ENCODE data around the gene COX15.
"Not testable (repeated sequence)": the region's sequence is repeated elsewhere in the genome, so short reads cannot be mapped to it uniquely, and the experiment has no call there.

The COX15 gene

GRCh38 chr10:99743841-99744240 is 11.9 kb upstream of the COX15 start:
- peaks cover 20% of the 10 kb centered on the region for H3K9me3 Mint-ChIP-seq
- no peaks in the 10 kb centered on the region for H3K27me3 Mint-ChIP-seq (ENCODE audit: low read depth)
- peaks cover 66% of the 10 kb centered on the region for H3K36me3 Mint-ChIP-seq (ENCODE audit: low read depth)
- H3K4me3 Mint-ChIP-seq: no peak overlapping the region
- no peaks in the 10 kb centered on the region for H3K4me1 Mint-ChIP-seq
- no peak for TF ChIP-seq CTCF (IDR thresholded peaks at IDR 0.05; ENCODE audit: unreplicated experiment in 3 of 3)
- no peak overlapping the region for H3K27ac Mint-ChIP-seq

- Mint-ChIP-seq H3K4me1 (no peaks in the 10 kb centered on the region), H3K4me3 (no peak overlapping the region), H3K27me3 (ENCODE audit: low read depth) (no peaks in the 10 kb centered on the region)
These were observed 10.8 kb upstream of the COX15 start for GRCh38 chr10:99742701-99743100.

GRCh38 chr10:99742254-99742653 is 10.3 kb upstream of the COX15 start:
- H3K9me3 Mint-ChIP-seq: peaks cover 20% of the 10 kb centered on the region
- H3K36me3 Mint-ChIP-seq (ENCODE audit: low read depth): peaks cover 76% of the 10 kb centered on the region
- no peaks in the 10 kb centered on the region for H3K27me3 Mint-ChIP-seq (ENCODE audit: low read depth)
- H3K4me1 Mint-ChIP-seq: no peaks in the 10 kb centered on the region
- H3K4me3 Mint-ChIP-seq: no peak overlapping the region
- TF ChIP-seq CTCF (IDR thresholded peaks at IDR 0.05; ENCODE audit: unreplicated experiment in 3 of 3): no peak
- no peak overlapping the region for H3K27ac Mint-ChIP-seq

More at GRCh38 chr10:99742701-99743100, 10.8 kb upstream of the COX15 start:
- Mint-ChIP-seq H3K36me3 (ENCODE audit: low read depth) (peaks cover 71% of the 10 kb centered on the region), H3K9me3 (peaks cover 20% of the 10 kb centered on the region), H3K27ac (no peak overlapping the region)
- no peak for TF ChIP-seq CTCF (IDR thresholded peaks at IDR 0.05; ENCODE audit: unreplicated experiment in 3 of 3)

- Mint-ChIP-seq H3K4me3 (no peak overlapping the region), H3K27me3 (ENCODE audit: low read depth) (no peaks in the 10 kb centered on the region), H3K9me3 (peaks cover 20% of the 10 kb centered on the region), H3K4me1 (no peaks in the 10 kb centered on the region), H3K27ac (no peak overlapping the region), H3K36me3 (ENCODE audit: low read depth) (peaks cover 86% of the 10 kb centered on the region)
- no peak for TF ChIP-seq CTCF (IDR thresholded peaks at IDR 0.05; ENCODE audit: unreplicated experiment in 3 of 3)
These were observed 9.1 kb upstream of the COX15 start for GRCh38 chr10:99740933-99741559.

- Mint-ChIP-seq H3K36me3 (ENCODE audit: low read depth) (peaks cover 88% of the 10 kb centered on the region), H3K4me3 (no peak overlapping the region), H3K27me3 (ENCODE audit: low read depth) (no peaks in the 10 kb centered on the region), H3K9me3 (peaks cover 20% of the 10 kb centered on the region), H3K27ac (no peak overlapping the region), H3K4me1 (no peaks in the 10 kb centered on the region)
- no peak for TF ChIP-seq CTCF (IDR thresholded peaks at IDR 0.05; ENCODE audit: unreplicated experiment in 3 of 3)
These were observed 8.3 kb upstream of the COX15 start for GRCh38 chr10:99740260-99740659.

GRCh38 chr10:99734111-99734510 is 2.2 kb upstream of the COX15 start:
- Mint-ChIP-seq H3K4me1 (peaks cover 18% of the 10 kb centered on the region), H3K27ac (peak overlapping the region in 1 of 3 experiments; percentile 41), H3K36me3 (ENCODE audit: low read depth) (peaks cover 40% of the 10 kb centered on the region), H3K4me3 (peak overlapping the region in 2 of 3 experiments; percentile 26 to 56)
- H3K9me3 Mint-ChIP-seq; H3K27me3 Mint-ChIP-seq (ENCODE audit: low read depth): not testable (repeated sequence)
